ENCODE results near the gene NCOA6.

- TF ChIP-seq CTCF (IDR thresholded peaks at IDR 0.05; ENCODE audit: poor library complexity, severe bottlenecking) (no peak), EP300 (conservative IDR thresholded peaks at IDR 0.05; ENCODE audit: poor library complexity, severe bottlenecking) (no peak), RAD21 (conservative IDR thresholded peaks at IDR 0.05) (no peak), MXI1 (conservative IDR thresholded peaks at IDR 0.05; ENCODE audit: poor library complexity, severe bottlenecking) (no peak)
Observed at GRCh38 chr20:34705397-34706301, 119.8 kb downstream of the NCOA6 start.
